ENCODE measurements around the gene LRMDA. TPM values are rescaled to one million over a fixed set of nuclear protein-coding genes. Genes with fewer than 3 reads are reported as not detected.

The LRMDA gene
- total and polyA plus RNA-seq, 2 of the 13 experiments (the other 11 are each of a cell fraction or from before 2014, with no cell fraction given): 13.4 to 22.0 TPM

DNA sequence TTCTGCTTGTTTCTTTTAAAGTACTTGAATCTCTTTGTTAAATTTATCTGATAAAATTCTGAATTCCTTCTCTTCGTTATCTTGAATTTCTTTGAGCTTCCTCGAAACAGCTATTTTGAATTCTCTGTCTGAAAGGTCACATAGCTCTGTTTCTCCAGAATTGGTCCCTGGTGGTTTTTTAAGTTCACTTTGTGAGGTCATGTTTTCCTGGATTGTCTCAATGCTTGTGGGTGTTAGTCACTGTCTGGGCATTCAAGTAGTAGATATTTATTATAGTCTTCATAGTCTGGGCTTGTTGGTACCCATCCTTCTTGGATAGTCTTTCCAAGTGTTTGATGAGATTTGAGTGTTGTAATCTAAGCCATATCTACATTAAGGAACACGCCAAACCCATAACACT, 1060.6 kb downstream of the LRMDA start:
- ChIA-PET POLR2A (no interaction called here), CTCF (ENCODE audit: low intra/inter-chr PET ratio, low total read pairs) (no interaction called here)
- WGBS (ENCODE audit: low lambda C conversion rate): 40% methylated on average over 3 of the region's 3 CpGs
- no peak overlapping the region for H3K27ac ChIP-seq (ENCODE audit: extremely low read length, insufficient read depth, low read length)
- no peak overlapping the region for H3K4me3 ChIP-seq (replicated peaks in 1 of 3; ENCODE audit: insufficient read depth in 1 of 3, low read depth in 2 of 3, low read length in 3 of 3)
- no peak for DNase-seq (ENCODE audit: low spot score)
- H3K27me3 ChIP-seq (ENCODE audit: control insufficient read depth in 1 of 2, insufficient read depth in 2 of 2, low read length in 2 of 2): no peaks in the 10 kb centered on the region
- in situ Hi-C loops (cut with HindIII; ENCODE audit: extremely low pct_ligation_motif_present, low pct_unique_long_range_greater_than_20kb) (no loop called here), intact Hi-C loops (cut with micrococcal nuclease; ENCODE audit: unreplicated experiment) (no loop called here)
- no peaks in the 10 kb centered on the region for H4K20me1 ChIP-seq (ENCODE audit: insufficient read depth, low read length)
- peaks cover 6% of the 10 kb centered on the region; the same call in 1 of the 2 replicates for H3K9me3 ChIP-seq (ENCODE audit: low read length)
- no peaks in the 10 kb centered on the region for H3K4me1 ChIP-seq (ENCODE audit: insufficient read depth, low read length)
- FAIRE-seq: no peak
- no peak overlapping the region for H3K9ac ChIP-seq (ENCODE audit: insufficient read depth, low read depth, low read length)
- no peak overlapping the region for H3K4me2 ChIP-seq (ENCODE audit: low read depth, low read length)
- H3K79me2 ChIP-seq (ENCODE audit: insufficient read depth, low read length): no peaks in the 10 kb centered on the region
- no TSS peak for BruUV-seq (replicated peaks)
- H3K36me3 ChIP-seq (replicated peaks in 1 of 2; ENCODE audit: control insufficient read depth in 1 of 2, insufficient read depth in 2 of 2, low read length in 2 of 2): no peaks in the 10 kb centered on the region
- no peak overlapping the region for H2AFZ ChIP-seq (ENCODE audit: low read length)
- ATAC-seq: no peak
- TF ChIP-seq, protein P1, sequence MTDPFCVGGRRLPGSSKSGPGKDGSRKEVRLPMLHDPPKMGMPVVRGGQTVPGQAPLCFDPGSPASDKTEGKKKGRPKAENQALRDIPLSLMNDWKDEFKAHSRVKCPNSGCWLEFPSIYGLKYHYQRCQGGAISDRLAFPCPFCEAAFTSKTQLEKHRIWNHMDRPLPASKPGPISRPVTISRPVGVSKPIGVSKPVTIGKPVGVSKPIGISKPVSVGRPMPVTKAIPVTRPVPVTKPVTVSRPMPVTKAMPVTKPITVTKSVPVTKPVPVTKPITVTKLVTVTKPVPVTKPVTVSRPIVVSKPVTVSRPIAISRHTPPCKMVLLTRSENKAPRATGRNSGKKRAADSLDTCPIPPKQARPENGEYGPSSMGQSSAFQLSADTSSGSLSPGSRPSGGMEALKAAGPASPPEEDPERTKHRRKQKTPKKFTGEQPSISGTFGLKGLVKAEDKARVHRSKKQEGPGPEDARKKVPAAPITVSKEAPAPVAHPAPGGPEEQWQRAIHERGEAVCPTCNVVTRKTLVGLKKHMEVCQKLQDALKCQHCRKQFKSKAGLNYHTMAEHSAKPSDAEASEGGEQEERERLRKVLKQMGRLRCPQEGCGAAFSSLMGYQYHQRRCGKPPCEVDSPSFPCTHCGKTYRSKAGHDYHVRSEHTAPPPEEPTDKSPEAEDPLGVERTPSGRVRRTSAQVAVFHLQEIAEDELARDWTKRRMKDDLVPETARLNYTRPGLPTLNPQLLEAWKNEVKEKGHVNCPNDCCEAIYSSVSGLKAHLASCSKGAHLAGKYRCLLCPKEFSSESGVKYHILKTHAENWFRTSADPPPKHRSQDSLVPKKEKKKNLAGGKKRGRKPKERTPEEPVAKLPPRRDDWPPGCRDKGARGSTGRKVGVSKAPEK (CRISPR knock-in tag; IDR thresholded peaks at IDR 0.05; ENCODE audit: borderline replicate concordance): no peak
- no peak for TF ChIP-seq NFYC (CRISPR knock-in tag; IDR thresholded peaks at IDR 0.05)
- TF ChIP-seq, protein P2, sequence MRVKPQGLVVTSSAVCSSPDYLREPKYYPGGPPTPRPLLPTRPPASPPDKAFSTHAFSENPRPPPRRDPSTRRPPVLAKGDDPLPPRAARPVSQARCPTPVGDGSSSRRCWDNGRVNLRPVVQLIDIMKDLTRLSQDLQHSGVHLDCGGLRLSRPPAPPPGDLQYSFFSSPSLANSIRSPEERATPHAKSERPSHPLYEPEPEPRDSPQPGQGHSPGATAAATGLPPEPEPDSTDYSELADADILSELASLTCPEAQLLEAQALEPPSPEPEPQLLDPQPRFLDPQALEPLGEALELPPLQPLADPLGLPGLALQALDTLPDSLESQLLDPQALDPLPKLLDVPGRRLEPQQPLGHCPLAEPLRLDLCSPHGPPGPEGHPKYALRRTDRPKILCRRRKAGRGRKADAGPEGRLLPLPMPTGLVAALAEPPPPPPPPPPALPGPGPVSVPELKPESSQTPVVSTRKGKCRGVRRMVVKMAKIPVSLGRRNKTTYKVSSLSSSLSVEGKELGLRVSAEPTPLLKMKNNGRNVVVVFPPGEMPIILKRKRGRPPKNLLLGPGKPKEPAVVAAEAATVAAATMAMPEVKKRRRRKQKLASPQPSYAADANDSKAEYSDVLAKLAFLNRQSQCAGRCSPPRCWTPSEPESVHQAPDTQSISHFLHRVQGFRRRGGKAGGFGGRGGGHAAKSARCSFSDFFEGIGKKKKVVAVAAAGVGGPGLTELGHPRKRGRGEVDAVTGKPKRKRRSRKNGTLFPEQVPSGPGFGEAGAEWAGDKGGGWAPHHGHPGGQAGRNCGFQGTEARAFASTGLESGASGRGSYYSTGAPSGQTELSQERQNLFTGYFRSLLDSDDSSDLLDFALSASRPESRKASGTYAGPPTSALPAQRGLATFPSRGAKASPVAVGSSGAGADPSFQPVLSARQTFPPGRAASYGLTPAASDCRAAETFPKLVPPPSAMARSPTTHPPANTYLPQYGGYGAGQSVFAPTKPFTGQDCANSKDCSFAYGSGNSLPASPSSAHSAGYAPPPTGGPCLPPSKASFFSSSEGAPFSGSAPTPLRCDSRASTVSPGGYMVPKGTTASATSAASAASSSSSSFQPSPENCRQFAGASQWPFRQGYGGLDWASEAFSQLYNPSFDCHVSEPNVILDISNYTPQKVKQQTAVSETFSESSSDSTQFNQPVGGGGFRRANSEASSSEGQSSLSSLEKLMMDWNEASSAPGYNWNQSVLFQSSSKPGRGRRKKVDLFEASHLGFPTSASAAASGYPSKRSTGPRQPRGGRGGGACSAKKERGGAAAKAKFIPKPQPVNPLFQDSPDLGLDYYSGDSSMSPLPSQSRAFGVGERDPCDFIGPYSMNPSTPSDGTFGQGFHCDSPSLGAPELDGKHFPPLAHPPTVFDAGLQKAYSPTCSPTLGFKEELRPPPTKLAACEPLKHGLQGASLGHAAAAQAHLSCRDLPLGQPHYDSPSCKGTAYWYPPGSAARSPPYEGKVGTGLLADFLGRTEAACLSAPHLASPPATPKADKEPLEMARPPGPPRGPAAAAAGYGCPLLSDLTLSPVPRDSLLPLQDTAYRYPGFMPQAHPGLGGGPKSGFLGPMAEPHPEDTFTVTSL (CRISPR knock-in tag; IDR thresholded peaks at IDR 0.05; ENCODE audit: borderline replicate concordance): no peak
- TF ChIP-seq, protein P3, sequence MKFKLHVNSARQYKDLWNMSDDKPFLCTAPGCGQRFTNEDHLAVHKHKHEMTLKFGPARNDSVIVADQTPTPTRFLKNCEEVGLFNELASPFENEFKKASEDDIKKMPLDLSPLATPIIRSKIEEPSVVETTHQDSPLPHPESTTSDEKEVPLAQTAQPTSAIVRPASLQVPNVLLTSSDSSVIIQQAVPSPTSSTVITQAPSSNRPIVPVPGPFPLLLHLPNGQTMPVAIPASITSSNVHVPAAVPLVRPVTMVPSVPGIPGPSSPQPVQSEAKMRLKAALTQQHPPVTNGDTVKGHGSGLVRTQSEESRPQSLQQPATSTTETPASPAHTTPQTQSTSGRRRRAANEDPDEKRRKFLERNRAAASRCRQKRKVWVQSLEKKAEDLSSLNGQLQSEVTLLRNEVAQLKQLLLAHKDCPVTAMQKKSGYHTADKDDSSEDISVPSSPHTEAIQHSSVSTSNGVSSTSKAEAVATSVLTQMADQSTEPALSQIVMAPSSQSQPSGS (CRISPR knock-in tag; IDR thresholded peaks at IDR 0.05): no peak
- TF ChIP-seq MZF1 (CRISPR knock-in tag; IDR thresholded peaks at IDR 0.05; ENCODE audit: borderline replicate concordance): no peak
- no peak for TF ChIP-seq CHD2 (IDR thresholded peaks at IDR 0.05; ENCODE audit: low read depth, low read length)
- TF ChIP-seq RARG (CRISPR knock-in tag; IDR thresholded peaks at IDR 0.05; ENCODE audit: low read depth): no peak
- TF ChIP-seq HOXA3 (CRISPR knock-in tag; IDR thresholded peaks at IDR 0.05): no peak
- TF ChIP-seq ZNF121 (CRISPR knock-in tag; IDR thresholded peaks at IDR 0.05): no peak
- TF ChIP-seq CAMTA2 (CRISPR knock-in tag; IDR thresholded peaks at IDR 0.05; ENCODE audit: borderline replicate concordance): no peak
- TF ChIP-seq GPN1 (CRISPR knock-in tag; IDR thresholded peaks at IDR 0.05; ENCODE audit: borderline replicate concordance): no peak
- TF ChIP-seq ZNF563 (CRISPR knock-in tag; IDR thresholded peaks at IDR 0.05): no peak
- TF ChIP-seq ZBTB38 (CRISPR knock-in tag; IDR thresholded peaks at IDR 0.05): no peak
- TF ChIP-seq, protein P4, sequence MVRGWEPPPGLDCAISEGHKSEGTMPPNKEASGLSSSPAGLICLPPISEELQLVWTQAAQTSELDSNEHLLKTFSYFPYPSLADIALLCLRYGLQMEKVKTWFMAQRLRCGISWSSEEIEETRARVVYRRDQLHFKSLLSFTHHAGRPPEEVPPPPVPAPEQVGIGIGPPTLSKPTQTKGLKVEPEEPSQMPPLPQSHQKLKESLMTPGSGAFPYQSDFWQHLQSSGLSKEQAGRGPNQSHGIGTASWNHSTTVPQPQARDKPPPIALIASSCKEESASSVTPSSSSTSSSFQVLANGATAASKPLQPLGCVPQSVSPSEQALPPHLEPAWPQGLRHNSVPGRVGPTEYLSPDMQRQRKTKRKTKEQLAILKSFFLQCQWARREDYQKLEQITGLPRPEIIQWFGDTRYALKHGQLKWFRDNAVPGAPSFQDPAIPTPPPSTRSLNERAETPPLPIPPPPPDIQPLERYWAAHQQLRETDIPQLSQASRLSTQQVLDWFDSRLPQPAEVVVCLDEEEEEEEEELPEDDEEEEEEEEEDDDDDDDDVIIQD (CRISPR knock-in tag; IDR thresholded peaks at IDR 0.05; ENCODE audit: low read depth): no peak

Data from HepG2 (cell line).